ENCODE measurements around the gene NAA38.

Gene NAA38, protein sequence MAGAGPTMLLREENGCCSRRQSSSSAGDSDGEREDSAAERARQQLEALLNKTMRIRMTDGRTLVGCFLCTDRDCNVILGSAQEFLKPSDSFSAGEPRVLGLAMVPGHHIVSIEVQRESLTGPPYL

DNA sequence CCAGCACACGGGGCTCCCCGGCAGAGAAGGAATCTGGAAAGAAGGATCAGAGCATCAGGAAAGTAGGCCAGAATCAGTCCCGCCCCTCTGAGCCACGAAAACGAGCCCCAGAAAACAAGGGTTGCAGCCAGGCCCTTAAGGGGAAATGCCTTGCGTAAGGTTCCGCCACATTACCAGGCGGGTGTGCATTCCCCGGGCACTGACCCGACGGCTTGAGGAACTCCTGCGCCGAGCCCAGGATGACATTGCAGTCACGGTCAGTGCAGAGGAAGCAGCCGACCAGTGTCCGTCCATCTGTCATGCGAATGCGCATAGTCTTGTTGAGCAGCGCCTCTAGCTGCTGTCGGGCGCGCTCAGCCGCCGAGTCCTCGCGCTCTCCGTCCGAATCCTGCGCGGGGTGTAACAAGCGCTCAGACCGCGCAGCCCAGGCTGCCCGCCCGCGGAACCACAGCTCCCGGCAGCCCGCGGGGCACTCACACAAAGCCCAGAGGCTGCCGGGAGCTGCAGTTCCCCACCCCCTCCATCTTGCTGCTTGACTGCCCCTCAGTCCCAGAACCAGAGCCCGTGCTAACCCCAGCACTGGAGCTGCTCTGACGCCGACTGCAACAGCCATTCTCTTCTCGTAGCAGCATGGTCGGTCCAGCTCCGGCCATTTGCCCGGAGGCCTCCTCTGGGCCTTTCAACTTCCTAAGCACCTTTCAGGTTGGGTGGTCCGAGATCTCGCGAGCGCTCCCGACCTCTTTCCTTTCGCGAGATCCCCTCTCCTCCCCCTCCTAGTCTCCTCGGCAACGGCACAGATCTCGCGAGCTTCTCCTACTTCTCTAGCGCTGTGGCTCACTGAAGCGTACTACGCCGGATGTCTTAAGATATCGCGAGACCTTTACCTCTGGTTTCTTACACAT, at the start of gene NAA38:
Gene NAA38 (minus strand): TSS at position 749 of the 902 bp plus-strand sequence. CDS start 96 bp downstream, at position 653.
- peak; percentile 96 to 99 for DNase-seq
- no peak for TF ChIP-seq POLR2A (IDR thresholded peaks at IDR 0.05; ENCODE audit: low read length)
- no peak for TF ChIP-seq GATA1 (IDR thresholded peaks at IDR 0.05; ENCODE audit: low read depth, low read length)

DNA sequence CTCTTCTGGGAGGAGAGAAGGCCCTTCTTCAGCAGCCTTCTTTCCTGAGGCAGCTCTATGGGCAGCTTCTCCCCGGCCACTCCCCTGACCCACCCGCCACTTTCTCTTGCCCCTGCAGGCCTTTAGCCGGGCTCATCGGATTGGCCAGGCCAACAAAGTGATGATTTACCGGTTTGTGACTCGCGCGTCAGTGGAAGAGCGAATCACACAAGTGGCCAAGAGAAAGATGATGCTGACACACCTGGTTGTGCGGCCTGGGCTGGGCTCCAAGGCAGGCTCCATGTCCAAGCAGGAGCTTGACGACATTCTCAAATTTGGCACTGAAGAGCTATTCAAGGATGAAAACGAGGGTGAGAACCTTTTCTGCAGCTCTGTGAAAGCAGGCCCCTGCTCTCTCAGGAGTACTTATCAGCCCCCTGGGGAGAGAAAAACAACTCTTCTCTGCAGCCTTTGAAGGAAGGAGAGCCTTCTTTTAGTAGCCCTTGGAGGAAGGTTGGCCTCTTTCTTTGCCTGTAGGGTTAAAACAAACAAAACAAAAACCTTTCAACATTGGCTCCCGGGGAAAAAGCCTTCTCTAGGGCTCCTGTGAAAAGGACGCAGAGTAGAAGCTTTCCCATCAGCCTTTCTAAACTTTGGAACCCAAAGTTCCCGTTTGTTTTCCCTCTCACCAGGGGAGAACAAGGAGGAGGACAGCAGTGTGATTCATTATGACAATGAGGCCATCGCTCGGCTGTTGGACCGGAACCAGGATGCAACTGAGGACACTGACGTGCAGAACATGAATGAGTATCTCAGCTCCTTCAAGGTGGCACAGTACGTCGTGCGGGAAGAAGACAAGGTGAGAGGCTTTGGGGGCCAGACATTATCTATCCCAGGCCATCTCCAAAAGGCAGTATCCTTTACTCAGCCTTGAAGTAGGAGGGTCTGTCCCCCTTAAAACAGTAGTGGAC, 46.1 kb upstream of the NAA38 start:
- no peak for DNase-seq

GRCh38 chr17:7897773-7898172, 40.4 kb upstream of the NAA38 start:
- DNase-seq = peak; percentile 56 to 59
- TF ChIP-seq GATA1 (IDR thresholded peaks at IDR 0.05; ENCODE audit: low read depth, low read length) (no peak), POLR2A (IDR thresholded peaks at IDR 0.05; ENCODE audit: low read length) (no peak)

More for the DNA sequence above, 46.1 kb upstream of the NAA38 start:
- TF ChIP-seq POLR2A (IDR thresholded peaks at IDR 0.05; ENCODE audit: low read length) (no peak), GATA1 (IDR thresholded peaks at IDR 0.05; ENCODE audit: low read depth, low read length) (no peak)

- DNase-seq = no peak
- TF ChIP-seq GATA1 (IDR thresholded peaks at IDR 0.05; ENCODE audit: low read depth, low read length) = no peak
- no peak for TF ChIP-seq POLR2A (IDR thresholded peaks at IDR 0.05; ENCODE audit: low read length)
Observed at GRCh38 chr17:7897090-7897489, 39.7 kb upstream of the NAA38 start.

DNA sequence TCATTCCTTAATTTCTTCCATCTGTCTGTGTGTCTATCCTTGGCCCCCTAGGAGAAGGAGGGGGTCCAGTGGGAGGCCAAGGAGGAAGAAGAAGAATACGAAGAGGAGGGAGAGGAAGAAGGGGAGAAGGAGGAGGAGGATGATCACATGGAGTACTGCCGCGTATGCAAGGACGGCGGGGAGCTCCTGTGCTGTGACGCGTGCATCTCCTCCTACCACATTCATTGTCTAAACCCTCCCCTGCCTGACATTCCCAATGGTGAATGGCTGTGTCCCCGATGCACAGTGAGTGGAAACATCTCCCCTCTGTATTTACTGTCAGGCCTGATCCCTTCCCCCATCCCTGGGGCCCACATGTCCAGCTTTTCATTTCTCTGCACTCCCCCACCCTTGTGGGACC, 37.5 kb upstream of the NAA38 start:
- TF ChIP-seq POLR2A (IDR thresholded peaks at IDR 0.05; ENCODE audit: low read length) (no peak), GATA1 (IDR thresholded peaks at IDR 0.05; ENCODE audit: low read depth, low read length) (no peak)
- DNase-seq = no peak

DNA sequence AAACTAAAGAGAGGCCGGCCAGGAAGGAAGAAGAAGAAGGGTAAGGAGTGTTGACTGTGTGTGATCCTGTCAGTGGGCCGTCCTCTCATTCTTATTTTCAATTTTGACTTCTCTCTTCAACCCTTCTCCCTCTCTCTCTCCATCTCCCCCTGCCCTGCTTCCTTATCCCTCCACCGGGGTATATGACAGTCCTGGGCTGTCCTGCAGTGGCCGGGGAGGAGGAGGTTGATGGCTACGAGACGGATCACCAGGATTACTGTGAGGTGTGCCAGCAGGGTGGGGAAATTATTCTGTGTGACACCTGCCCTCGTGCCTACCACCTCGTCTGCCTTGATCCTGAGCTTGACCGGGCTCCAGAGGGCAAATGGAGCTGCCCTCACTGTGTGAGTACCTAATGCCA, 36.9 kb upstream of the NAA38 start:
- TF ChIP-seq GATA1 (IDR thresholded peaks at IDR 0.05; ENCODE audit: low read depth, low read length) = no peak

GRCh38 chr17:7893187-7893880, 36.0 kb upstream of the NAA38 start:
- TF ChIP-seq POLR2A (IDR thresholded peaks at IDR 0.05; ENCODE audit: low read length) (no peak), GATA1 (IDR thresholded peaks at IDR 0.05; ENCODE audit: low read depth, low read length) (no peak)
- DNase-seq = no peak

More for the DNA sequence above, 36.9 kb upstream of the NAA38 start:
- no peak for DNase-seq

DNA sequence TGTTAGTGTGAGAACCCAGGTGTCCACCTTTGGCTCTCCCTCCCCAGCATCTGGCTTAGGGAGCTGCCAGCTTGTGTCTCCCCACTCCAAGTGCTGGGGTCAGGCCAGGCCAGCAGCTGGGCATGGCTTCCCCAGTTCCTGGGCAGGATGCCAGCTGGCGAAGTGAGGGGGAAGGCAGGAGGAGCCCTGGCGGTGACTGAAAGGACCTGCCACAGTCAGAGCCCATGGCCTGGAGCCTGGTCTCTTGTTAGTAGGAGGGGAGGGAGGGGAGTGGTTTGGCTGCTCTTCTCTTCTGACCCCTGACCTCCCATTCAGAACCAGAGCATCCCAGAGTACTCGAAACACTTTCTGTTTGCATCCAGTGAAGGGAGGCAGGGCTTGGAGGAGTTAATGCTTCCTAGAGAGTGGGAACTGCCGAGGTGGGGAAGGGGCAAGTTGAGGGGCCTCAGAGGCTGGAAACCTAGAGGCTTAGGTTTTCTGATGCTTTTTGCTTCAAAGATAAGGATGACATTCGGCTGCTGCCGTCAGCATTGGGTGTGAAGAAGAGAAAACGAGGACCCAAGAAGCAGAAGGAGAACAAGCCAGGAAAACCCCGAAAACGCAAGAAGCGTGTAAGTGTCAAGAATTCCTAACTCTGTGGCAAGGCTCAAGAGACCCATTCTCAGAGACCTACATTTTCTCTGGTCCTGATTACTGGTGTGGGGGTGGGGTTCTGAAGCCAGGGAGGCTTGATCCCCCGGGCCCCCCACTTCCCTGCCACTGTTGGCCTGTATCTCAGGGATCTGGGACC, 32.0 kb upstream of the NAA38 start:
- peak; percentile 92 for DNase-seq
- TF ChIP-seq POLR2A (IDR thresholded peaks at IDR 0.05; ENCODE audit: low read length) (no peak), GATA1 (IDR thresholded peaks at IDR 0.05; ENCODE audit: low read depth, low read length) (no peak)

- peak; percentile 36 to 46 for DNase-seq
- TF ChIP-seq POLR2A (IDR thresholded peaks at IDR 0.05; ENCODE audit: low read length) = no peak
- no peak for TF ChIP-seq GATA1 (IDR thresholded peaks at IDR 0.05; ENCODE audit: low read depth, low read length)
Observed at GRCh38 chr17:7888184-7888920, 31.0 kb upstream of the NAA38 start, which contains the start of gene CHD3. TSS of gene CHD3 (plus strand) at chr17:7888789. CDS start at chr17:7889001, 212 bp downstream.

DNA sequence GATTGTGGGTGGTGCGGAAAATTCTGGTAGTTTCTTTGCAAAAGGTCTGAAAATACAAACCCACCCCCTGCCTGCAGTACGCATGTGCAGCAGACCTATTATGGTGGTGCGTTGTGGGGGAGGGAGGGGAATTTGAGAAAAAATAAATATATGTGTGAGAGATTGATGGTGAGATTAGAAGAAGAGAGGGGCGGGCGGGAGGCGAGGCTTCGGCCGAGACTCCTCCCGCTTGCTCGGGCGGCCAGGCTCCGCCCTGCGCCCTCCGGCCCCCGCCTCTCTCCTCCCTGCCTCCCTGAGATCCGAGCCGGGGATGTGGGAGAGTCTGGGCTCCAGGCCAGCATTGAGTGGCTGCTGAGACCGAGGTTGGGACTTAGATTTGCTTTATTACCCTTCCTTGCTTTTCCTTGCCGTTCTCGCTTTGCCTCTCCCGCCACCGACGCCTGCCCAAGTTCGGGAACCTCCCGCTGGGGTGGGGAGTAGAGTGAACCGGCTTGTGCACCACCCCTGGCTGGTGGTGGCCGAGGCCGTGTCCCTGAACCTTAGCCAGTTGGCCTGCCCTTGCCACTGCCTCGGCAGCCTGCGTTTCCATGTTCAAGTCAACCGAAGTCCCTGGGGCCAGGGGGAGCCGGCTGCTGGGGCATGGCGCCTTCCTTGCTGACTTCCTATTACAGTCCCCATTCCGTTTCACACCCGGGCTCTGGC, 30.3 kb upstream of the NAA38 start:
- DNase-seq = peak; percentile 89 to 90
- TF ChIP-seq POLR2A (IDR thresholded peaks at IDR 0.05; ENCODE audit: low read length) (no peak), GATA1 (IDR thresholded peaks at IDR 0.05; ENCODE audit: low read depth, low read length) (peak; percentile 51)

DNA sequence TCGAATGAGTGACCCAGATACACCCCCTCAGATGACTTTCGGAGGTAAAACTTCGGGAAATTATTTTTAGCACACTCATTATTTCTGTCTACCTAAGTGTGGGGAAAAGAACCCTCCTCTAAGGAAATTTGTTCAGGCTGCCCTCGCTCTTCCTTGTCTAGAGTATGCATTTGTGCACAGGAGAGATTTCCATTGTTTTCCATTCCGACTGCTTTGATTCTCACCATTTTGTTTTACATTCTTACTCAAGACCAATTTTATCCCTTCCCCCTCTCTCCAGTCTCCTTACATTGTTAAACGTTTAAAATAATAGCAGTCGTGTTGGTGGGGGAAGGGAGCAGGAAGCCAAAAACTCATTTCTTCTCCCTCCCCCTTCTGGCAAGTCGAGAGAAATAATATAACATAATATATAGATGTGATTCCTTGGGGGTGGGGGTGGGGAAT, 29.7 kb upstream of the NAA38 start:
- TF ChIP-seq GATA1 (IDR thresholded peaks at IDR 0.05; ENCODE audit: low read depth, low read length) = no peak
- TF ChIP-seq POLR2A (IDR thresholded peaks at IDR 0.05; ENCODE audit: low read length) = no peak
- no peak for DNase-seq
